Stimulated activated naive CD8-positive, alpha-beta T cell treated with anti-CD3 and anti-CD28 coated beads, Interleukin-15, Interleukin-2, amounts not matched to agents 100 ng/mL and 50 ng/mL, for 24 hours (primary cell): ENCODE measurements around the gene ZNF658.
A peak's percentile ranks its signal among the peaks of the same experiment; 100 is the strongest.
"Not testable (repeated sequence)": the region's sequence is repeated elsewhere in the genome, so short reads cannot be mapped to it uniquely, and the experiment has no call there.

Experiments
- H3K27ac Mint-ChIP-seq: one replicate; pipeline ENCODE4 v1.8.0; 2021; ENCODE audit warnings: mild to moderate bottlenecking, mixed read lengths
- H3K27me3 Mint-ChIP-seq: one replicate; pipeline ENCODE4 v1.8.0; 2021; ENCODE audit warnings: mixed read lengths
- H3K36me3 Mint-ChIP-seq: one replicate; pipeline ENCODE4 v1.8.0; 2021; ENCODE audit warnings: low read depth, mixed read lengths
- H3K4me1 Mint-ChIP-seq: one replicate; pipeline ENCODE4 v1.8.0; 2021; ENCODE audit warnings: low read depth, mixed read lengths
- H3K4me3 Mint-ChIP-seq: one replicate; pipeline ENCODE4 v1.8.0; 2021; ENCODE audit warnings: mild to moderate bottlenecking, mixed read lengths
- H3K9me3 Mint-ChIP-seq: one replicate; pipeline ENCODE4 v1.8.0; 2021; ENCODE audit warnings: mixed read lengths

The ZNF658 gene

GRCh38 chr9:66900490-66901131 lies at the start of gene ZNF658:
ZNF658 (plus strand) TSS chr9:66900725; CDS start chr9:66903562, 2,837 bp downstream.
- H3K27ac Mint-ChIP-seq, H3K9me3 Mint-ChIP-seq, H3K27me3 Mint-ChIP-seq, H3K4me1 Mint-ChIP-seq, H3K36me3 Mint-ChIP-seq: not testable (repeated sequence)
- peak within 1 kb of the TSS; percentile 80 for H3K4me3 Mint-ChIP-seq

GRCh38 chr9:66861732-66862131 lies 38.8 kb upstream of the ZNF658 start:
- H3K36me3 Mint-ChIP-seq, H3K9me3 Mint-ChIP-seq, H3K27ac Mint-ChIP-seq, H3K27me3 Mint-ChIP-seq, H3K4me3 Mint-ChIP-seq, H3K4me1 Mint-ChIP-seq: not testable (repeated sequence)

- H3K9me3 Mint-ChIP-seq, H3K36me3 Mint-ChIP-seq, H3K4me3 Mint-ChIP-seq, H3K27ac Mint-ChIP-seq, H3K27me3 Mint-ChIP-seq, H3K4me1 Mint-ChIP-seq: not testable (repeated sequence)
Measured at GRCh38 chr9:66868660-66869059, 31.9 kb upstream of the ZNF658 start.

GRCh38 chr9:66880605-66881004 lies 19.9 kb upstream of the ZNF658 start:
- H3K27ac Mint-ChIP-seq, H3K9me3 Mint-ChIP-seq, H3K27me3 Mint-ChIP-seq, H3K4me3 Mint-ChIP-seq, H3K36me3 Mint-ChIP-seq, H3K4me1 Mint-ChIP-seq: not testable (repeated sequence)

- H3K27me3 Mint-ChIP-seq, H3K4me3 Mint-ChIP-seq, H3K4me1 Mint-ChIP-seq, H3K9me3 Mint-ChIP-seq, H3K36me3 Mint-ChIP-seq, H3K27ac Mint-ChIP-seq: not testable (repeated sequence)
Measured at GRCh38 chr9:66881847-66882246, 18.7 kb upstream of the ZNF658 start.

GRCh38 chr9:66890334-66890733 lies 10.2 kb upstream of the ZNF658 start:
- not testable (repeated sequence) for H3K4me3 Mint-ChIP-seq, H3K27ac Mint-ChIP-seq, H3K4me1 Mint-ChIP-seq, H3K27me3 Mint-ChIP-seq, H3K9me3 Mint-ChIP-seq, H3K36me3 Mint-ChIP-seq

DNA sequence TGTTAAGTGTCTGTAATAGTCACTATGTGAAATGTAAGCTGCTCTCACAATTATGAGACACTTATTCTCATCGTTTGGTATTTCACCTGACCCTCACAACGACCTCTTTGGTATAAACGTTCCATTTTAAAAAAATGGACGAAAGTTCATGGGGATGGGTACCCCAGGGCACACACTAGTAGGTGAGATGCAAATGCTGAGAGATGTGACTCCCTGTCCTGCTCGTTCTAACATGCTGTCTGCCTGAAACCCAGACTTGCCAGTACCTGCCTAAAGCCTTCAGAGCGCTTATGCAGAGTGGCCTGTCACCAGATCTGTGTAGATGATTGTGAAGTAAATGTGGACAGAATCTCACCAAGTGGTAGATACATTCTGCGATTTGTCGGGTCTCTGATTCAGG lies 616 bp downstream of the ZNF658 start:
- not testable (repeated sequence) for H3K27ac Mint-ChIP-seq, H3K27me3 Mint-ChIP-seq, H3K4me1 Mint-ChIP-seq, H3K36me3 Mint-ChIP-seq, H3K9me3 Mint-ChIP-seq
- peak overlapping the region; percentile 80 for H3K4me3 Mint-ChIP-seq

GRCh38 chr9:66909560-66909959 lies 9.0 kb downstream of the ZNF658 start:
- H3K27me3 Mint-ChIP-seq, H3K4me1 Mint-ChIP-seq, H3K36me3 Mint-ChIP-seq: not testable (repeated sequence)

DNA sequence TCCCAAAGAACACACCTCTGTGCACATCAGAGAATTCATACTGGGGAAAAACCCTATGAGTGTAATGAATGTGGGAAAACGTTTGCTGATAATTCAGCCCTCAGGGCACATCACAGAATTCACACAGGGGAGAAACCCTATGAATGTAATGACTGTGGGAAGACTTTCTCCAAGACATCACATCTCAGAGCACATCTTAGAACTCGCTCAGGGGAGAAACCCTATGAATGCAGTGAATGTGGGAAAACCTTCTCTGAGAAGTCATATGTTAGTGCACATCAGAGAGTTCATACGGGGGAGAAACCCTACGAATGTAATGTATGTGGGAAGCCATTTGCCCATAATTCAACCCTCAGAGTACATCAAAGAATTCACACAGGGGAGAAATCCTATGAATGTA lies 19.5 kb downstream of the ZNF658 start:
- H3K9me3 Mint-ChIP-seq, H3K4me3 Mint-ChIP-seq, H3K27ac Mint-ChIP-seq, H3K27me3 Mint-ChIP-seq, H3K4me1 Mint-ChIP-seq, H3K36me3 Mint-ChIP-seq: not testable (repeated sequence)

More at GRCh38 chr9:66909560-66909959, 9.0 kb downstream of the ZNF658 start:
- H3K4me3 Mint-ChIP-seq, H3K27ac Mint-ChIP-seq, H3K9me3 Mint-ChIP-seq: not testable (repeated sequence)

DNA sequence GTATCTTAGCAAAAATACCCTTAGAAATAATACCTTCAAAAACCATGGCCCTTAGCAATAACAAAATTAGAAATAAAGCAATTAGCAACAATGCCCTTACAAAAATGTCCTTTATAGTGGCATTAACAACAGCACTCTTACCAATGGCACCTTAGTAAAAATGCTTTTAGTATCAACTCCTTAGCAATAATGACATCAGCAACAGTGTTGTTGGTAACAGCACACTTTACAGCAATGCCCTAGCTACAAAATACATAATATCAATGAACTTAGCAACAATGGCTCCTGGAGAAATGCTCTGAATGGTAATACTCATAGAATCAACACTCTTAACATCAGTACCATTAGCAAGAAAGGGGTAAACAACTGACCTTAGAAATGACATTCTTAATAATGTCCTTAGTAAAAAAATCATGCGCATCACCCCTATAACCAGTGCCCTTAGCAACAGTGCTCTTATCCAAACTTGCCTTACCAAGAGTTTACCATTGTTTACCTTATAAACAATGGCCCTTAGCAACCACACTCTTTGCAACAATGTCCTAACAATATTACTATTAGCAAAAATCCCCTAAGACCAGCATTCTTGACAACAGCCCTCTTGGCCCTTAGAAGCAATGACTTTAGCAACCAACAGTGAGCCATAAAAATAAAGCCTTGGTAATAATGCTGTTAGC lies 35.8 kb downstream of the ZNF658 start:
- H3K27ac Mint-ChIP-seq, H3K4me3 Mint-ChIP-seq, H3K36me3 Mint-ChIP-seq, H3K4me1 Mint-ChIP-seq, H3K27me3 Mint-ChIP-seq, H3K9me3 Mint-ChIP-seq: not testable (repeated sequence)

DNA sequence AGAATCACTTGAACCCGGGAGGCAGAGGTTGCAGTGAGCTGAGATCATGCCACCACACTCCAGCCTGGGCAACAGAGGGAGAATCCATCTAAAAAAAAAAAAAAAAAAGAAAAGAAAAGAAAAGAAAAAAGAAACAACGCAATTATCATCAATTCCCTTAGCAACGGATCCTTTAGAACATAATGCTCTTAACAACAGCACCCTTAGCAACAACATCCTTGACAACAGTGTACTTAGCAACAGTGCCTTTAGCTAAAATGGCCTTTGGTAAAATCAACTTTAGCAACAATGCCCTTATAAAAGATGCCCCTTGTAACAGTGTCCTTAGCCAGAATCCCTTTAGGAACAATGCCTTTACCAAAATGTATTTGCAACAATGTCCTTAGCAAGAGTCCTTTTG lies 37.1 kb downstream of the ZNF658 start:
- H3K36me3 Mint-ChIP-seq, H3K4me1 Mint-ChIP-seq, H3K4me3 Mint-ChIP-seq, H3K27ac Mint-ChIP-seq, H3K9me3 Mint-ChIP-seq, H3K27me3 Mint-ChIP-seq: not testable (repeated sequence)

DNA sequence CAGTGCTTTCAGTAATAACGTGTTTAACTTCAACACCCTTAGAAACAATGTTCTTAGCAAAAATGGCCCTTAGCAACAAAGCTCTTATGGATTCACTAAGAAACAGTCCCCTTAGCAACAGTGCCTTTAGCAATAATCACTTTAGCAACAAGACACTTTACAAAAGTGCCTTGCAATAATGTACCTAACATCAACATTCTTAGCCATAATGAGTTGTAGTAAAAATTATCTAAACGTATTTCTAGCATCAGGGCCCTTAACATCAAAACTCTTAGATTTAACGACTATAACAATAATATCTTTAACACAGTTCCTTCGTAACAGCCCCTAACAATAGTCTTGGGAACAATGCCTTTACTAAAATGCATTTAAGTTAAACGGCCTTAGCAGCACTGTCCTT lies 37.8 kb downstream of the ZNF658 start:
- H3K4me3 Mint-ChIP-seq, H3K4me1 Mint-ChIP-seq, H3K27me3 Mint-ChIP-seq, H3K36me3 Mint-ChIP-seq, H3K9me3 Mint-ChIP-seq, H3K27ac Mint-ChIP-seq: not testable (repeated sequence)

GRCh38 chr9:66939878-66940830 lies 39.6 kb downstream of the ZNF658 start:
- H3K9me3 Mint-ChIP-seq, H3K36me3 Mint-ChIP-seq, H3K4me1 Mint-ChIP-seq, H3K27ac Mint-ChIP-seq, H3K4me3 Mint-ChIP-seq, H3K27me3 Mint-ChIP-seq: not testable (repeated sequence)

DNA sequence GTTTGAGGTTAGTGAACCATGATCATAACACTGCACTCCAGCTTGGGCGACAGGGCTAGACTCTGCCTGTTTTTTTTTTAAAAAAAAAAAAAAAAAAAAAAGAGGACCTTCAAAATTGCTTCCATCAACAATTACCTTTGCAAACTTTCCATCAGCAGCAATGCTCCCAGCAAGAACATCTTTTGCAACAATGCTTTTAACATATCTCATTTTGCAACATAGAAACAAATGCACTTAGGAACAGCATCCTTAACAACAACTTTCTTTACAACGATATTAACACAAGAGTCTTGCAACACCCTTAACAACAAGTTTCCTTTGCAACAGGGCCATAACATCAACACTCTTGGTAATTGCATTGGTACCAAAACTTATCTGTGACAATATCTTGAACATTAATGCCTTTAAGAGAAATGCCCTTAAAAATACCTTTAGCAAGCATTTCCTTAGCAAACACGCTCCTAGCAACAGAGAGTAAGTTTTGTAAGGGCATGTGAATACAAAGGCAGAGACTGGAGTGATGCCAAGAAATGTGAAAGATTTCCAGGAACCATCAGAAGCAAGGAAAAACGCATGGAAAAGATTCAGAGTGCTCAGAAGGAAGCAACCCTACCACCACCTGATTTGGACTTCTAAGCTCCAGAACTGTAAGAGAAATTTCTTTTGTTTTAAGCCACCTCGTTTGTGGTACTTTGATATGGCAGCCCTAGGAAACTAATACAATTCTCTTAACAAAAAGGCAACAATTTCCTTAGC lies 42.1 kb downstream of the ZNF658 start:
- H3K9me3 Mint-ChIP-seq, H3K27ac Mint-ChIP-seq, H3K4me3 Mint-ChIP-seq, H3K4me1 Mint-ChIP-seq, H3K27me3 Mint-ChIP-seq, H3K36me3 Mint-ChIP-seq: not testable (repeated sequence)

DNA sequence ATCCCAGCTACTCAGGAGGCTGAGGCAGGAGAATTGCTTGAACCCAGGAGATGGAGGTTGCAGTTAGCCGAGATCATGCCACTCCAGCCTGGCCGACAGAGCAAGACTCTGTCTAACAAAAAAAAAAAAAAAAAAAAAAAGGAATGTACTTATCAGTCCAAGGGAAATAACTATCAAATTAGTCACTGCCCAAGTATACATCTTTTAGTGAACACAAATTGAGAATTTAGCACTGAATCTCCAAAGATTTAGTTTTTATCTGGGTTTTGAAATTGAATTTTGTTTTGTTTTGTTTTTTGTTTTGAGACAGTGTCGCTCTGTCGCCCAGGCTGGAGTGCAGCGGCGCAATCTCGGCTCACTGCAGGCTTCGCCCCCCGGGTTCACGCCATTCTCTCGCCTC lies 52.1 kb downstream of the ZNF658 start:
- H3K27me3 Mint-ChIP-seq, H3K4me3 Mint-ChIP-seq, H3K27ac Mint-ChIP-seq, H3K4me1 Mint-ChIP-seq, H3K9me3 Mint-ChIP-seq, H3K36me3 Mint-ChIP-seq: not testable (repeated sequence)
